OCI-LY7 (cell line): ENCODE results near the gene DNAJB4. TPM values are rescaled to one million over a fixed set of nuclear protein-coding genes. Genes with fewer than 3 reads are reported as not detected.

Source experiments
- BruUV-seq: library from RNA; stranded (reverse); fragments of 400-500 nt; replicated peaks from 2 replicates; lab custom pipeline; 2021; lab: Mats Ljungman, UMichigan
- CTCF ChIA-PET: fragments of 300-600 bp; sonication (Branson Sonifier 250); formaldehyde crosslinking; loops from one replicate; lab custom pipeline; 2022; ENCODE audit warnings: antibody characterized with exemption; ENCODE audit not compliant: unreplicated experiment; lab: Charles Lee
- POLR2A ChIA-PET: fragments of 300-600 bp; sonication (Branson Sonifier 250); formaldehyde crosslinking; loops from one replicate; lab custom pipeline; 2022; ENCODE audit warnings: antibody characterized with exemption; lab: Charles Lee
- DNase-seq: peaks from one replicate; pipeline ENCODE4 v3.0.0-alpha.2; 2015; ENCODE audit warnings: low spot score
- H2AFZ ChIP-seq: fragments of 200-600 bp; sonication (generic), shearing (Covaris generic); 2 replicates; pipeline ENCODE4 v1.6.1; 2014; ENCODE audit warnings: mild to moderate bottlenecking, antibody characterized with exemption, low read length, moderate library complexity
- H3K27ac ChIP-seq: fragments of 200-600 bp; sonication (generic); 2 replicates; pipeline ENCODE4 v1.5.1; 2014; ENCODE audit warnings: mixed run types, low read depth, mild to moderate bottlenecking, moderate library complexity, low read length, inconsistent platforms; ENCODE audit not compliant: poor library complexity, severe bottlenecking
- H3K36me3 ChIP-seq: fragments of 200-600 bp; sonication (generic); 2 replicates; pipeline ENCODE4 v1.6.1; 2014; ENCODE audit warnings: mild to moderate bottlenecking, antibody characterized with exemption, low read length, moderate library complexity, mixed read lengths; ENCODE audit not compliant: insufficient read depth
- H3K4me1 ChIP-seq: fragments of 200-600 bp; sonication (generic); 2 replicates; pipeline ENCODE4 v1.5.1; 2014; ENCODE audit warnings: mild to moderate bottlenecking, low read length; ENCODE audit not compliant: insufficient read depth, poor library complexity, severe bottlenecking
- H3K4me2 ChIP-seq: fragments of 200-600 bp; sonication (generic); 2 replicates; pipeline ENCODE4 v1.6.1; 2014; ENCODE audit warnings: mild to moderate bottlenecking, low read length
- H3K4me3 ChIP-seq: fragments of 200-600 bp; sonication (generic); 2 replicates; pipeline ENCODE4 v1.5.1; 2014; ENCODE audit warnings: mild to moderate bottlenecking, low read depth, low read length; ENCODE audit not compliant: poor library complexity, severe bottlenecking
- H3K79me2 ChIP-seq: fragments of 200-600 bp; sonication (generic); 2 replicates; pipeline ENCODE4 v1.6.1; 2016; ENCODE audit warnings: low read depth, mild to moderate bottlenecking, low read length, moderate library complexity, mixed read lengths; ENCODE audit not compliant: insufficient read depth
- H3K9me2 ChIP-seq: fragments of 200-600 bp; sonication (generic); 2 replicates; pipeline ENCODE4 v1.6.1; 2016; ENCODE audit warnings: mild to moderate bottlenecking, low read length, mixed read lengths; ENCODE audit not compliant: insufficient read depth
- H3K9me3 ChIP-seq: fragments of 200-600 bp; sonication (generic); 2 replicates; pipeline ENCODE4 v1.6.1; 2014; ENCODE audit warnings: mild to moderate bottlenecking, mixed run types, low read length, mixed read lengths
- H4K20me1 ChIP-seq: fragments of 200-600 bp; sonication (generic); 2 replicates; pipeline ENCODE4 v1.6.1; 2014; ENCODE audit warnings: mild to moderate bottlenecking, antibody characterized with exemption, low read length, moderate library complexity, mixed read lengths; ENCODE audit not compliant: insufficient read depth
- EZH2phosphoT487 ChIP-seq: fragments of 200-600 bp; sonication (generic); IDR thresholded peaks from 2 replicates; pipeline ENCODE4 v1.6.1; 2018; ENCODE audit warnings: low read depth, borderline replicate concordance, mild to moderate bottlenecking, mixed run types, antibody characterized with exemption, low read length, moderate library complexity, mixed read lengths
- intact Hi-C: fragments of 100-400 bp; cut with micrococcal nuclease; formaldehyde crosslinking; loops from one replicate; pipeline ENCODE4 v1.10.0; 2022; ENCODE audit not compliant: unreplicated experiment
- total RNA-seq, 2 experiments: library from RNA; depleted of rRNA in 1 of 2; stranded (reverse); fragments of >200 nt in 1 of 2; shearing (Covaris generic) in 1 of 2; gene quantifications; 2 replicates each; pipeline ENCODE4 v1.2.3, GENCODE V29; 2014 to 2022
- TF ChIP-seq, protein P1 (sequence below): fragments of 200-600 bp; sonication (generic); conservative IDR thresholded peaks from 2 replicates; pipeline ENCODE4 v1.5.1; 2014; ENCODE audit warnings: mild to moderate bottlenecking, antibody characterized with exemption, low read length, moderate library complexity, mixed read lengths

DNAJB4 gene
- total RNA-seq, 2 experiments from 2014 or later = 12.6 to 15.8 TPM

DNA sequence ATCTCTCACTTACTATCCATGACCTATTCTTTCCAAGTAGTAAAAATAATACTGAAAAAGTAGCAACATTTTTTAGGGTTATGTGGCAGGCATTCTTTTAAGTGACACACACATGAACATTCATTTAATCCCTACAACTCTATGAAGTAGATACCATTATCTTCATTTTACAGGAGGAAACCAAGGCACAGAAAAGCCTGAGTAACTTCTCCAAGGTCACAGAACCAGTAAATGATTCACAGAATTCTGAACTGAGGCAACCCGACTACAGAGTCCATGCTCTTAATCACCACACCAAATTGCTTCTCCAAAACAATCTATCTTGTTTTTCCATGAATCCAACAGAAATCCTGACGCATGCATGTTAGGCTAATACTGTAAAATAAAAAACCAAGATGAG lies 43.3 kb upstream of the DNAJB4 start:
- no peaks in the 10 kb centered on the region for H3K9me2 ChIP-seq
- peaks cover 21% of the 10 kb centered on the region for H4K20me1 ChIP-seq
- H3K9me3 ChIP-seq = no peaks in the 10 kb centered on the region
- intact Hi-C loops = no loop called here
- H2AFZ ChIP-seq = no peak overlapping the region
- ChIA-PET CTCF (no interaction called here), POLR2A (interaction anchor here (0.6 kb wide), 1 partner anchor 153 kb away, joined by 3 read pairs; no protein-coding TSS in a partner anchor)
- no peak overlapping the region for H3K4me3 ChIP-seq
- H3K79me2 ChIP-seq = peaks cover 64% of the 10 kb centered on the region; the same call in 1 of the 2 replicates
- DNase-seq = no peak
- no peaks in the 10 kb centered on the region for H3K4me1 ChIP-seq
- no peak overlapping the region for H3K27ac ChIP-seq
- H3K4me2 ChIP-seq = no peak overlapping the region
- peaks cover 100% of the 10 kb centered on the region for H3K36me3 ChIP-seq
- BruUV-seq = no TSS peak
- TF ChIP-seq, protein P1, sequence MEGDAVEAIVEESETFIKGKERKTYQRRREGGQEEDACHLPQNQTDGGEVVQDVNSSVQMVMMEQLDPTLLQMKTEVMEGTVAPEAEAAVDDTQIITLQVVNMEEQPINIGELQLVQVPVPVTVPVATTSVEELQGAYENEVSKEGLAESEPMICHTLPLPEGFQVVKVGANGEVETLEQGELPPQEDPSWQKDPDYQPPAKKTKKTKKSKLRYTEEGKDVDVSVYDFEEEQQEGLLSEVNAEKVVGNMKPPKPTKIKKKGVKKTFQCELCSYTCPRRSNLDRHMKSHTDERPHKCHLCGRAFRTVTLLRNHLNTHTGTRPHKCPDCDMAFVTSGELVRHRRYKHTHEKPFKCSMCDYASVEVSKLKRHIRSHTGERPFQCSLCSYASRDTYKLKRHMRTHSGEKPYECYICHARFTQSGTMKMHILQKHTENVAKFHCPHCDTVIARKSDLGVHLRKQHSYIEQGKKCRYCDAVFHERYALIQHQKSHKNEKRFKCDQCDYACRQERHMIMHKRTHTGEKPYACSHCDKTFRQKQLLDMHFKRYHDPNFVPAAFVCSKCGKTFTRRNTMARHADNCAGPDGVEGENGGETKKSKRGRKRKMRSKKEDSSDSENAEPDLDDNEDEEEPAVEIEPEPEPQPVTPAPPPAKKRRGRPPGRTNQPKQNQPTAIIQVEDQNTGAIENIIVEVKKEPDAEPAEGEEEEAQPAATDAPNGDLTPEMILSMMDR = no peak
- no peak for TF ChIP-seq EZH2phosphoT487

GRCh38 chr1:77966291-77966690 lies 38.4 kb upstream of the DNAJB4 start:
- no peak for TF ChIP-seq EZH2phosphoT487
- TF ChIP-seq, protein P1 = no peak
- CTCF ChIA-PET = interaction anchor here (1.3 to 1.6 kb wide), 2 partner anchors 10 to 19 kb away, joined by 3 to 5 read pairs; no protein-coding TSS in a partner anchor
- no peak overlapping the region for H2AFZ ChIP-seq
- BruUV-seq = no TSS peak
- no peak overlapping the region for H3K4me2 ChIP-seq
- DNase-seq = no peak
- peaks cover 47% of the 10 kb centered on the region for H4K20me1 ChIP-seq
- no peak overlapping the region for H3K27ac ChIP-seq
- peaks cover 100% of the 10 kb centered on the region for H3K36me3 ChIP-seq
- H3K9me3 ChIP-seq = no peaks in the 10 kb centered on the region
- H3K4me3 ChIP-seq = no peak overlapping the region
- H3K4me1 ChIP-seq = no peaks in the 10 kb centered on the region
- POLR2A ChIA-PET = interaction anchor here (0.6 to 6.4 kb wide), 4 partner anchors 10 to 39 kb away, joined by 3 to 47 read pairs (median 9); partner anchors contain the start of genes DNAJB4 and FUBP1
- intact Hi-C loops = loop anchor here (2.0 kb wide), 1 partner anchor 15 kb away; no protein-coding TSS in a partner anchor
- no peaks in the 10 kb centered on the region for H3K9me2 ChIP-seq
- peaks cover 77% of the 10 kb centered on the region for H3K79me2 ChIP-seq

- ChIA-PET POLR2A (interaction anchor here (1.0 to 6.4 kb wide), 2 partner anchors 7 to 34 kb away, joined by 3 to 47 read pairs; partner anchors contain the start of genes DNAJB4 and FUBP1), CTCF (no interaction called here)
- H3K36me3 ChIP-seq = peaks cover 100% of the 10 kb centered on the region
These were observed 34.5 kb upstream of the DNAJB4 start for GRCh38 chr1:77970192-77970591.

More at GRCh38 chr1:77970192-77970591, 34.5 kb upstream of the DNAJB4 start:
- H4K20me1 ChIP-seq = peaks cover 60% of the 10 kb centered on the region
- no peaks in the 10 kb centered on the region for H3K9me3 ChIP-seq
- peaks cover 97% of the 10 kb centered on the region for H3K79me2 ChIP-seq
- no peak for TF ChIP-seq EZH2phosphoT487
- TF ChIP-seq, protein P1 = no peak
- no TSS peak for BruUV-seq
- DNase-seq = no peak
- no peak overlapping the region for H3K27ac ChIP-seq
- H3K4me3 ChIP-seq = no peak overlapping the region
- no peak overlapping the region for H2AFZ ChIP-seq
- intact Hi-C loops = no loop called here
- no peaks in the 10 kb centered on the region for H3K9me2 ChIP-seq
- H3K4me1 ChIP-seq = peaks cover 9% of the 10 kb centered on the region
- no peak overlapping the region for H3K4me2 ChIP-seq
